ENCODE data around the gene ZNF813.

The ZNF813 gene

GRCh38 chr19:53521373-53522202, 54.1 kb downstream of the ZNF813 start:
- DNase-seq: no peak

- DNase-seq: no peak
Observed at GRCh38 chr19:53525922-53526321, 58.4 kb downstream of the ZNF813 start.

- DNase-seq: no peak
Observed at GRCh38 chr19:53530622-53531021, 63.1 kb downstream of the ZNF813 start.

- DNase-seq: no peak
Observed at GRCh38 chr19:53531457-53531856, 63.9 kb downstream of the ZNF813 start.

- no peak for DNase-seq
Observed at GRCh38 chr19:53532362-53532761, 64.8 kb downstream of the ZNF813 start.

- DNase-seq: no peak
Observed at GRCh38 chr19:53536225-53536548, 68.7 kb downstream of the ZNF813 start.

GRCh38 chr19:53537121-53537520, 69.6 kb downstream of the ZNF813 start:
- no peak for DNase-seq

GRCh38 chr19:53537521-53538377, 70.2 kb downstream of the ZNF813 start, which contains the start of gene ZNF331:
ZNF331 (plus strand) TSS chr19:53538145; CDS start chr19:53569377, 31,232 bp downstream.
- peak; percentile 36 for DNase-seq

- DNase-seq: no peak
Observed at GRCh38 chr19:53538378-53539109, 71.0 kb downstream of the ZNF813 start.

GRCh38 chr19:53540091-53540490, 72.6 kb downstream of the ZNF813 start:
- no peak for DNase-seq

- DNase-seq: no peak
Observed at GRCh38 chr19:53541971-53542370, 74.4 kb downstream of the ZNF813 start.

- no peak for DNase-seq
Observed at GRCh38 chr19:53545271-53546065, 77.9 kb downstream of the ZNF813 start.

Measured in NCI-H1092 treated with DMSO at 0.1 percent for 48 hours (cell line).